Mucosa of rectum (tissue), 2 donors: ENCODE results near the gene CD3D.
A peak's percentile ranks its signal among the peaks of the same experiment; 100 is the strongest.

ENCODE experiments used
- H3K27ac ChIP-seq, 2 donors: one replicate each; pipeline ENCODE4 v1.7.0; 2013; ENCODE audit warnings: inconsistent platforms in 2 of 2, low read depth in 2 of 2, low read length in 2 of 2
- H3K27me3 ChIP-seq, 2 donors: one replicate each; pipeline ENCODE4 v1.7.0; 2013; ENCODE audit warnings: low read length in 2 of 2; ENCODE audit not compliant: control insufficient read depth in 2 of 2, insufficient read depth in 2 of 2
- H3K36me3 ChIP-seq, 2 donors: one replicate each; pipeline ENCODE4 v1.7.0; 2013; ENCODE audit warnings: low read length in 2 of 2; ENCODE audit not compliant: control insufficient read depth in 2 of 2, insufficient read depth in 2 of 2
- H3K4me1 ChIP-seq, 2 donors: one replicate each; pipeline ENCODE4 v1.7.0; 2013; ENCODE audit warnings: low read length in 2 of 2, mild to moderate bottlenecking in 1 of 2; ENCODE audit not compliant: control insufficient read depth in 2 of 2, insufficient read depth in 2 of 2
- H3K4me3 ChIP-seq, 2 donors: one replicate each; pipeline ENCODE4 v1.7.0; 2013; ENCODE audit warnings: low read length in 2 of 2
- H3K9ac ChIP-seq, 2 donors: one replicate each; pipeline ENCODE4 v1.7.0; 2013; ENCODE audit warnings: low read length in 2 of 2, low read depth in 1 of 2, mild to moderate bottlenecking in 1 of 2
- H3K9me3 ChIP-seq, 2 donors: one replicate each; pipeline ENCODE4 v1.7.0; 2013; ENCODE audit warnings: low read length in 2 of 2; ENCODE audit not compliant: control insufficient read depth in 2 of 2
- donor health status: healthy.
- donor health status: Normal muscosa, but diverticular disease.

Gene CD3D

GRCh38 chr11:118306556-118306955 lies 35.9 kb downstream of the CD3D start:
- Histone ChIP-seq H3K36me3 (no peaks in the 10 kb centered on the region), H3K4me1 (peaks cover 0 to 4% of the 10 kb centered on the region in 2 donors), H3K9ac (no peak overlapping the region), H3K9me3 (no peaks in the 10 kb centered on the region), H3K27ac (no peak overlapping the region), H3K27me3 (peaks cover 0 to 5% of the 10 kb centered on the region in 2 donors), H3K4me3 (no peak overlapping the region)

DNA sequence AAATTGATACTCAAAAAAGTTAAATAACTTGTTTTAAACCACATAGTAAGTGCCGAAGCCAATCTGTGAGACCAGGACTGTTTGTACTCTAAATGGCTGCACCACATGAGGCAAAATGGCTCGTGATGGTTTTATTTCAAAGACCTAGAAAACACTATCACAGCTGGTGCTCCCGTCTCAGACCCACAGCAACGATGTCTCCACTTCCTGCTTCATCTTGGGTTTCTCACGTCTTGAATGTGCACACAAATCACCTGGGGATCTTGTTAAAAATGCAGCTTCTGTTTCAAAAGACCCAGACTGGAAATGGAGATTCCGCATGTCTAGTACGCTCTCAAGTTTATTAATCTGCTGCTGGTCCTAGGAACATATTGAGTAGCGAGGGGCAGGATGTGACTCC lies 36.8 kb downstream of the CD3D start:
- Histone ChIP-seq H3K4me1 (peaks cover 0 to under 1% of the 10 kb centered on the region in 2 donors), H3K9ac (peak overlapping the region in 1 of 2 donors; percentile 61), H3K27me3 (peaks cover 0 to 5% of the 10 kb centered on the region in 2 donors), H3K4me3 (peak overlapping the region in 1 of 2 donors; percentile 39), H3K9me3 (no peaks in the 10 kb centered on the region), H3K36me3 (no peaks in the 10 kb centered on the region), H3K27ac (peak overlapping the region in 1 of 2 donors; percentile 67)

DNA sequence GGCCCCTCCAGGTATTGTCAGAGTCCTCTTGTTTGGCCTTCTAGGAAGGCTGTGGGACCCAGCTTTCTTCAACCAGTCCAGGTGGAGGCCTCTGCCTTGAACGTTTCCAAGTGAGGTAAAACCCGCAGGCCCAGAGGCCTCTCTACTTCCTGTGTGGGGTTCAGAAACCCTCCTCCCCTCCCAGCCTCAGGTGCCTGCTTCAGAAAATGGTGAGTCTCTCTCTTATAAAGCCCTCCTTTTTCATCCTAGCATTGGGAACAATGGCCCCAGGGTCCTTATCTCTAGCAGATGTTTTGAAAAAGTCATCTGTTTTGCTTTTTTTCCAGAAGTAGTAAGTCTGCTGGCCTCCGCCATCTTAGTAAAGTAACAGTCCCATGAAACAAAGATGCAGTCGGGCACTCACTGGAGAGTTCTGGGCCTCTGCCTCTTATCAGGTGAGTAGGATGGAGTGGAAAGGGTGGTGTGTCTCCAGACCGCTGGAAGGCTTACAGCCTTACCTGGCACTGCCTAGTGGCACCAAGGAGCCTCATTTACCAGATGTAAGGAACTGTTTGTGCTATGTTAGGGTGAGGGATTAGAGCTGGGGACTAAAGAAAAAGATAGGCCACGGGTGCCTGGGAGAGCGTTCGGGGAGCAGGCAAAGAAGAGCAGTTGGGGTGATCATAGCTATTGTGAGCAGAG lies 37.8 kb downstream of the CD3D start, which contains the start of gene CD3E:
TSS of gene CD3E (plus strand) at position 163 of the 681 bp plus-strand sequence. CDS start at position 386, 223 bp downstream.
- H3K4me1 ChIP-seq: no peaks in the 10 kb centered on the region
- peak within 1 kb of the TSS in 1 of 2 donors; percentile 39 for H3K4me3 ChIP-seq
- H3K27ac ChIP-seq: peak within 1 kb of the TSS; percentile 34 to 67
- no peaks in the 10 kb centered on the region for H3K9me3 ChIP-seq
- peaks cover 0 to 5% of the 10 kb centered on the region in 2 donors for H3K27me3 ChIP-seq
- no peaks in the 10 kb centered on the region for H3K36me3 ChIP-seq
- peak within 1 kb of the TSS in 1 of 2 donors; percentile 56 for H3K9ac ChIP-seq

DNA sequence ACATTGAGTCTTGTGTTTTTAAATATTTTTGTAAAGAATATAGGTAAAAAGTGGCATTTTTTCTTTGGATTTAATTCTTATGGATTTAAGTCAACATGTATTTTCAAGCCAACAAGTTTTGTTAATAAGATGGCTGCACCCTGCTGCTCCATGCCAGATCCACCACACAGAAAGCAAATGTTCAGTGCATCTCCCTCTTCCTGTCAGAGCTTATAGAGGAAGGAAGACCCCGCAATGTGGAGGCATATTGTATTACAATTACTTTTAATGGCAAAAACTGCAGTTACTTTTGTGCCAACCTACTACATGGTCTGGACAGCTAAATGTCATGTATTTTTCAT lies 38.3 kb downstream of the CD3D start:
- peaks cover 0 to 5% of the 10 kb centered on the region in 2 donors for H3K27me3 ChIP-seq
- no peaks in the 10 kb centered on the region for H3K9me3 ChIP-seq
- no peaks in the 10 kb centered on the region for H3K4me1 ChIP-seq
- no peaks in the 10 kb centered on the region for H3K36me3 ChIP-seq
- H3K9ac ChIP-seq: no peak overlapping the region
- H3K4me3 ChIP-seq: no peak overlapping the region
- peak overlapping the region in 1 of 2 donors; percentile 67 for H3K27ac ChIP-seq

DNA sequence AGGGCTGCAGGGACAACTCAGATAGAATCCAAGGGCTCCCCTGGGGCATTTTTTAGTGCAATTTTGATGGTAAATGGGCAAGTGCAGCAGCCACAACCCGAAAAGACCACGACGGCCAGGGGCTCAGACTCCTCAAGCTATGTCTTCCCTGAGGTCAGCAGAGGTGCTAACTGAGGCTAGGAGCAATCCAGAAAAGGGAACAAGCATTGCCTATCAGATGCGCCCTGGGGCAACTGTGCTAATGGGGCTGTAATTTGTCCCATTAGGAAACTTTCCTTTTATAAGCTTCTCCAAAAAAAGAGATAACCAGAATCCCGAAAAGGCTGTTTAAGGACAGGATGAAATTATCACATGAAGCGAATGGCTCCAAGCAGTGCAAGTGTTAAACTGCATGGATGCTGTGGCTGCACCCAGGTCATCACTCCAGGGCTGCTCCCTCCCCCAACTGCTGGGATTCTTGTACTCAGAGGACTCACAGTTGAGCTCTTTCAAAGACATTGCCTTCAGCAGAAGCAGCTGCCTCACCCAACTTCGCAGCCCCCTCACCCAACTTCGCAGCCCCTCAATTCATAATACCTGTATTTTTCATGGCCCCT lies 40.8 kb downstream of the CD3D start:
- no peaks in the 10 kb centered on the region for H3K36me3 ChIP-seq
- no peak overlapping the region for H3K27ac ChIP-seq
- no peaks in the 10 kb centered on the region for H3K9me3 ChIP-seq
- no peaks in the 10 kb centered on the region for H3K4me1 ChIP-seq
- H3K9ac ChIP-seq: no peak overlapping the region
- peaks cover 0 to 5% of the 10 kb centered on the region in 2 donors for H3K27me3 ChIP-seq
- no peak overlapping the region for H3K4me3 ChIP-seq

DNA sequence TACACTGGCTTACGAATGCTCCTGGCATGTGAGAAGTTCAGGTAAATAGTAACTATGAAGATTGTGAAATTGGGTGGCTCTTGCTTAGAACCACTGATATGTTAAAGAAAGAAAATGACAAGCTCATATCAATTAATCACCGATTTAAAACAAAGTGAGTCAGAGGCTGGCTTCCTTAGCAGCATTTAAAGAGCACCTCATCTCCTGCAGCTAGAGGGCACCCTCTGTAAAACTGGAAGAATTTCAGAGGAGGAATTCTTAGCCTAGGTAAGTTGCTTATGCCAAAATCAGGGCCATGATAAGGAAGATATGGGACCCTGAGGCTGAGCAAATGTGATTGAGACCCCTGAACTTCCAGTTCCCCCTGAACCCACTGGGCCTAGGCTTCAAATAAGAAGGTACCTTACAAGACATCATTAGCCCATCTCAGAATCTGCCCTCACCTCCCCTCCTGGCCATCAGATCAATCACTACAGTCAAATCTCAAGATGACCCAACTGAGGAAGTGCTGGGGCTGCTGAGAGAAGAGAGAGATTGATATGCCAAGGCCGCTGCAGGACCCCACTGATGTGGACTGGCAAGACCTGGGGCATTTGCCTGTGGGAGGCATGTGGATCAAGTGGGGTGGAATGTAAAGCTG lies 46.6 kb downstream of the CD3D start:
- no peak overlapping the region for H3K4me3 ChIP-seq
- H3K27me3 ChIP-seq: no peaks in the 10 kb centered on the region
- no peak overlapping the region for H3K27ac ChIP-seq
- peaks cover 0 to under 1% of the 10 kb centered on the region in 2 donors for H3K4me1 ChIP-seq
- no peaks in the 10 kb centered on the region for H3K9me3 ChIP-seq
- H3K9ac ChIP-seq: no peak overlapping the region
- H3K36me3 ChIP-seq: no peaks in the 10 kb centered on the region

GRCh38 chr11:118295199-118295598 lies 47.3 kb downstream of the CD3D start:
- H3K9ac ChIP-seq: no peak overlapping the region
- H3K36me3 ChIP-seq: no peaks in the 10 kb centered on the region
- no peaks in the 10 kb centered on the region for H3K27me3 ChIP-seq
- no peak overlapping the region for H3K27ac ChIP-seq
- no peak overlapping the region for H3K4me3 ChIP-seq
- peaks cover 0 to 5% of the 10 kb centered on the region in 2 donors for H3K4me1 ChIP-seq
- H3K9me3 ChIP-seq: no peaks in the 10 kb centered on the region

DNA sequence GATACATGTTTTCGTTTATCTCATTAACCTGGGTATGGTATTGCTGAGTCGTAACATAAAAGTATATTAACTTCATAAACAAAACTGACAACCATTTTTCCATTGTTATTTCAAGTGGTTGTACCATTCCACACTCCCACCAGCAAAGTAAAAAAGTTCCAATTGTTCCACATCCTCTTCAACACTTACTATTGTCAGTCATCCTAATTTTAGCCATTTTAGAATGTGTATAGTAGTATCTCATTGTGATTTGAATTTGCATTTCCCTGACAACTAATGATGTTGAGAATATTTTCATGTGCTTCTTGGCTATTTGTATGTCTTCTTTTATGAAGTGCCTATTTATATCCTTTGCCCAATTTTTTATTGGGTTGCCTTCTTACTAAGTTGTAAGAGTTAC lies 48.5 kb downstream of the CD3D start:
- no peaks in the 10 kb centered on the region for H3K9me3 ChIP-seq
- H3K4me1 ChIP-seq: peaks cover 0 to 5% of the 10 kb centered on the region in 2 donors
- H3K9ac ChIP-seq: no peak overlapping the region
- no peaks in the 10 kb centered on the region for H3K27me3 ChIP-seq
- H3K4me3 ChIP-seq: no peak overlapping the region
- no peaks in the 10 kb centered on the region for H3K36me3 ChIP-seq
- H3K27ac ChIP-seq: no peak overlapping the region

DNA sequence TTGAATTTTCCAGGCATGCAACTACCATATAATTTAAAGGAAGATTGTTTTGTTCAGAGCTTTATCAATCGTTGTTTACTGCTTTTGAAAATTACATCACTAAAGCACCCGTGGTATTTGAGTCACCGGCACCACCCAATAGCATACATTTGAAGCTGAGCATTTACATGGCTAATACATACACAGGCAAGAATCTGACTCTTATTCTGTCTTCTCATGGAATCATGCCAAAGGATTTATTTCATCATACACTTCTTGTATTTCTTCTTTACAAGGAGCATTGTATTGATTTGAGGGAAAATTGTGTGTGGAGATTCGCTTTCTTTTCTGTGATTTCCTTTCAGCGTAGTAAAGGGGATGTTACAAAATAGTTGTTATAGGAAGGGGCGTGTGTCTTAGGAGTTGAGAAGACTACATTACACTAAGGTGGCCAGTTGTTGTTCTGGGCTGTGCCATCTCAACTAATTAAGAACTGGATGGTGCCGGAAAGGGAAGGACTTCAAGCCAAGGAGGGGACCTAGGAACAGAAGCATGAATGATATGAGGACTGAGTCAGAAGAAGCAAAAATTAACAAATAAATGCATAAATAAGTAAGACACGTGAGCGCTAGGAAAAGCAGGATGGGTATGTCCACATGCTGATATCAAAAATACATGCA lies 50.9 kb downstream of the CD3D start:
- Histone ChIP-seq H3K9ac (no peak overlapping the region), H3K4me1 (peaks cover 4 to 8% of the 10 kb centered on the region in 2 donors), H3K4me3 (no peak overlapping the region), H3K27ac (no peak overlapping the region), H3K27me3 (no peaks in the 10 kb centered on the region), H3K36me3 (no peaks in the 10 kb centered on the region), H3K9me3 (no peaks in the 10 kb centered on the region)

DNA sequence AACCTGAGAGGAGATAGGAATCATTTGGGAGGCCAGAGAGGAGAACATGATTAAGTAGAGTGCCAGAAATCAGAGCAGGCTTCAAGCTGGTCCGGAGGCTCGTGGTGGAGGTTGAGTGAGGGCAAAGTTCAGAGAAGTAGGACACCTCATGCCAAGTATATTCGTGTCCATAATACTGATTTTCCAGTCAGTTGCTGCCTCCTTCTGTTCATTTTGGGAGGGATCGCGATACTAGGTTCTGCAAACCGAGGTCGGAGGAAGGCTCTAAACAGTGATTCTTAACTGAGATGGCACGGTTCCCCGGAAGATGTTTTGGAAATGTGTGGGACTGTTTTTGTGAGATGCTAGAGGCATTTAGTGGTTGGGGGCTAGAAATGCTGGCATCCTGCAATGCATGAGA lies 51.6 kb downstream of the CD3D start:
- Histone ChIP-seq H3K9me3 (no peaks in the 10 kb centered on the region), H3K9ac (no peak overlapping the region), H3K27ac (no peak overlapping the region), H3K4me3 (no peak overlapping the region), H3K4me1 (peaks cover 7 to 11% of the 10 kb centered on the region in 2 donors), H3K27me3 (no peaks in the 10 kb centered on the region), H3K36me3 (no peaks in the 10 kb centered on the region)
